ENCODE measurements around the gene RAB21.
"Not testable (repeated sequence)": the region's sequence is repeated elsewhere in the genome, so short reads cannot be mapped to it uniquely, and the experiment has no call there.

Gene RAB21

GRCh38 chr12:71756054-71756690 is 1.5 kb downstream of the RAB21 start:
- peak overlapping the region; percentile 94 to 98 (median 97) for H3K4me3 Mint-ChIP-seq
- peak overlapping the region; percentile 45 to 95 (median 77) for H3K27ac Mint-ChIP-seq
- H3K36me3 Mint-ChIP-seq (ENCODE audit: low read depth), result peaks cover 44% of the 10 kb centered on the region
- peaks cover 10% of the 10 kb centered on the region for H3K4me1 Mint-ChIP-seq
- H3K9me3 Mint-ChIP-seq, result peaks cover 18% of the 10 kb centered on the region
- no peak for TF ChIP-seq CTCF (IDR thresholded peaks at IDR 0.05; ENCODE audit: unreplicated experiment in 3 of 3)
- peaks cover 13% of the 10 kb centered on the region for H3K27me3 Mint-ChIP-seq (ENCODE audit: low read depth)

GRCh38 chr12:71759941-71760340 is 5.3 kb downstream of the RAB21 start:
- H3K27ac Mint-ChIP-seq, result no peak overlapping the region
- peaks cover 10% of the 10 kb centered on the region for H3K4me1 Mint-ChIP-seq
- peaks cover 64% of the 10 kb centered on the region for H3K36me3 Mint-ChIP-seq (ENCODE audit: low read depth)
- H3K9me3 Mint-ChIP-seq, result peaks cover 18% of the 10 kb centered on the region
- H3K4me3 Mint-ChIP-seq, result no peak overlapping the region
- H3K27me3 Mint-ChIP-seq (ENCODE audit: low read depth), result no peaks in the 10 kb centered on the region
- no peak for TF ChIP-seq CTCF (IDR thresholded peaks at IDR 0.05; ENCODE audit: unreplicated experiment in 3 of 3)

GRCh38 chr12:71760471-71760870 is 5.8 kb downstream of the RAB21 start:
- TF ChIP-seq CTCF (IDR thresholded peaks at IDR 0.05; ENCODE audit: unreplicated experiment in 3 of 3), result no peak
- peaks cover 69% of the 10 kb centered on the region for H3K36me3 Mint-ChIP-seq (ENCODE audit: low read depth)
- H3K4me3 Mint-ChIP-seq, result no peak overlapping the region
- peaks cover 10% of the 10 kb centered on the region for H3K4me1 Mint-ChIP-seq
- H3K9me3 Mint-ChIP-seq, result peaks cover 18% of the 10 kb centered on the region
- no peaks in the 10 kb centered on the region for H3K27me3 Mint-ChIP-seq (ENCODE audit: low read depth)
- H3K27ac Mint-ChIP-seq, result no peak overlapping the region

- not testable (repeated sequence) for H3K4me3 Mint-ChIP-seq; H3K27ac Mint-ChIP-seq; H3K4me1 Mint-ChIP-seq; H3K27me3 Mint-ChIP-seq (ENCODE audit: low read depth)
- peaks cover 73% of the 10 kb centered on the region for H3K36me3 Mint-ChIP-seq (ENCODE audit: low read depth)
- peaks cover 18% of the 10 kb centered on the region for H3K9me3 Mint-ChIP-seq
Observed at GRCh38 chr12:71761354-71761753, 6.7 kb downstream of the RAB21 start.

GRCh38 chr12:71763677-71764379 is 9.2 kb downstream of the RAB21 start:
- Mint-ChIP-seq H3K4me1 (peaks cover 5% of the 10 kb centered on the region), H3K9me3 (peaks cover 18% of the 10 kb centered on the region)

More at GRCh38 chr12:71763677-71764379, 9.2 kb downstream of the RAB21 start:
- Mint-ChIP-seq H3K27ac (no peak overlapping the region), H3K4me3 (no peak overlapping the region), H3K27me3 (ENCODE audit: low read depth) (no peaks in the 10 kb centered on the region), H3K36me3 (ENCODE audit: low read depth) (peaks cover 56% of the 10 kb centered on the region)
- no peak for TF ChIP-seq CTCF (IDR thresholded peaks at IDR 0.05; ENCODE audit: unreplicated experiment in 3 of 3)
